ENCODE measurements around the gene COL28A1. TPM values are rescaled to one million over a fixed set of nuclear protein-coding genes. Genes with fewer than 3 reads are reported as not detected.

The COL28A1 gene
- total RNA-seq, 1 donor from 2014 or later: 0.60 TPM

DNA sequence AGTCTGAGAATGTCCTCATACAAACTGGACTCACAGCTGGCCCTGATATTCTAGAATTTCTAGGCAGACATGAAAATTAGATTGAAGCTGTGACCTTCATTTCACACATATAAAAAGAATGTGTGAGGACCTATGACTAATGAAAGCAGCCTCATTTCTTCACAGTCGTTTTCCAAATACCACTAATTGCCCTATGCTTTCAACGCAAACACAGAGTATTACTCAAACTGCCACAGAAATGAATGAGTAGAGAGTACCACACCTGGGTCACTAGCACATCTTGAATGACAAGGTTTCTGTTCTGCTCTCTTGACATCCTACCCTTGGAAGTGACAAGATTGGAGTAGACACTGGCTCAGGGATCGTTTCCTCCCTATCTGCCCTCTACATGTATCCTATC is 211.0 kb downstream of the COL28A1 start:
- peaks cover 33% of the 10 kb centered on the region for H3K4me1 Mint-ChIP-seq
- H3K9me3 ChIP-seq (ENCODE audit: low read depth): no peaks in the 10 kb centered on the region
- H3K4me2 ChIP-seq: no peak overlapping the region
- H3K27me3 Mint-ChIP-seq (ENCODE audit: insufficient read depth, low read depth): peaks cover 3% of the 10 kb centered on the region
- H2AFZ ChIP-seq (replicated peaks): no peak overlapping the region
- H3K9ac ChIP-seq: no peak overlapping the region
- no peaks in the 10 kb centered on the region for H3K79me2 ChIP-seq (ENCODE audit: low read depth)
- no peaks in the 10 kb centered on the region for H3K27me3 ChIP-seq
- no peak overlapping the region for H3K27ac Mint-ChIP-seq
- peaks cover 3% of the 10 kb centered on the region for H3K4me1 ChIP-seq
- H3K36me3 ChIP-seq: no peaks in the 10 kb centered on the region
- H3K4me3 Mint-ChIP-seq: no peak overlapping the region
- H4K20me1 ChIP-seq (ENCODE audit: low read depth): no peaks in the 10 kb centered on the region
- no peak for DNase-seq (ENCODE audit: low spot score)
- H3K9me3 Mint-ChIP-seq: no peaks in the 10 kb centered on the region
- TF ChIP-seq EZH2 (IDR thresholded peaks at IDR 0.05): no peak
- TF ChIP-seq, protein P1, sequence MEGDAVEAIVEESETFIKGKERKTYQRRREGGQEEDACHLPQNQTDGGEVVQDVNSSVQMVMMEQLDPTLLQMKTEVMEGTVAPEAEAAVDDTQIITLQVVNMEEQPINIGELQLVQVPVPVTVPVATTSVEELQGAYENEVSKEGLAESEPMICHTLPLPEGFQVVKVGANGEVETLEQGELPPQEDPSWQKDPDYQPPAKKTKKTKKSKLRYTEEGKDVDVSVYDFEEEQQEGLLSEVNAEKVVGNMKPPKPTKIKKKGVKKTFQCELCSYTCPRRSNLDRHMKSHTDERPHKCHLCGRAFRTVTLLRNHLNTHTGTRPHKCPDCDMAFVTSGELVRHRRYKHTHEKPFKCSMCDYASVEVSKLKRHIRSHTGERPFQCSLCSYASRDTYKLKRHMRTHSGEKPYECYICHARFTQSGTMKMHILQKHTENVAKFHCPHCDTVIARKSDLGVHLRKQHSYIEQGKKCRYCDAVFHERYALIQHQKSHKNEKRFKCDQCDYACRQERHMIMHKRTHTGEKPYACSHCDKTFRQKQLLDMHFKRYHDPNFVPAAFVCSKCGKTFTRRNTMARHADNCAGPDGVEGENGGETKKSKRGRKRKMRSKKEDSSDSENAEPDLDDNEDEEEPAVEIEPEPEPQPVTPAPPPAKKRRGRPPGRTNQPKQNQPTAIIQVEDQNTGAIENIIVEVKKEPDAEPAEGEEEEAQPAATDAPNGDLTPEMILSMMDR (IDR thresholded peaks at IDR 0.05): no peak
- no peak for TF ChIP-seq EZH2phosphoT487 (IDR thresholded peaks at IDR 0.05)
- no peak overlapping the region for H3K27ac ChIP-seq
- H3K36me3 Mint-ChIP-seq: no peaks in the 10 kb centered on the region
- no peak overlapping the region for H3K4me3 ChIP-seq
- no peaks in the 10 kb centered on the region for H3F3A ChIP-seq (ENCODE audit: low read depth)

- H4K20me1 ChIP-seq (ENCODE audit: low read depth): no peaks in the 10 kb centered on the region
- no peak overlapping the region for H3K9ac ChIP-seq
- H3K27me3 Mint-ChIP-seq (ENCODE audit: insufficient read depth, low read depth): peaks cover 3% of the 10 kb centered on the region
- peaks cover 29% of the 10 kb centered on the region for H3K4me1 Mint-ChIP-seq
- H3K4me1 ChIP-seq: no peaks in the 10 kb centered on the region
- no peaks in the 10 kb centered on the region for H3K36me3 ChIP-seq
- TF ChIP-seq, protein P1 (IDR thresholded peaks at IDR 0.05): no peak
- TF ChIP-seq EZH2phosphoT487 (IDR thresholded peaks at IDR 0.05): no peak
- TF ChIP-seq EZH2 (IDR thresholded peaks at IDR 0.05): no peak
- no peaks in the 10 kb centered on the region for H3K36me3 Mint-ChIP-seq
- no peaks in the 10 kb centered on the region for H3F3A ChIP-seq (ENCODE audit: low read depth)
- no peaks in the 10 kb centered on the region for H3K9me3 Mint-ChIP-seq
- H3K4me3 Mint-ChIP-seq: no peak overlapping the region
- DNase-seq (ENCODE audit: low spot score): no peak
- no peaks in the 10 kb centered on the region for H3K79me2 ChIP-seq (ENCODE audit: low read depth)
- H3K4me2 ChIP-seq: no peak overlapping the region
- no peak overlapping the region for H3K27ac Mint-ChIP-seq
- H3K27ac ChIP-seq: no peak overlapping the region
- no peak overlapping the region for H2AFZ ChIP-seq (replicated peaks)
- no peaks in the 10 kb centered on the region for H3K9me3 ChIP-seq (ENCODE audit: low read depth)
- H3K4me3 ChIP-seq: no peak overlapping the region
- H3K27me3 ChIP-seq: no peaks in the 10 kb centered on the region
Measured at GRCh38 chr7:7323921-7324320, 211.8 kb downstream of the COL28A1 start.

GRCh38 chr7:7323352-7323751 is 212.3 kb downstream of the COL28A1 start:
- Histone ChIP-seq H3K27ac (no peak overlapping the region), H3K36me3 (no peaks in the 10 kb centered on the region), H3K9me3 (ENCODE audit: low read depth) (no peaks in the 10 kb centered on the region), H3K27me3 (no peaks in the 10 kb centered on the region), H3K4me3 (no peak overlapping the region), H3K79me2 (ENCODE audit: low read depth) (no peaks in the 10 kb centered on the region), H2AFZ (replicated peaks) (no peak overlapping the region), H4K20me1 (ENCODE audit: low read depth) (no peaks in the 10 kb centered on the region), H3K4me2 (no peak overlapping the region), H3K4me1 (no peaks in the 10 kb centered on the region), H3F3A (ENCODE audit: low read depth) (no peaks in the 10 kb centered on the region), H3K9ac (no peak overlapping the region)
- Mint-ChIP-seq H3K4me3 (no peak overlapping the region), H3K27me3 (ENCODE audit: insufficient read depth, low read depth) (peaks cover 5% of the 10 kb centered on the region), H3K36me3 (no peaks in the 10 kb centered on the region), H3K4me1 (peaks cover 26% of the 10 kb centered on the region), H3K27ac (no peak overlapping the region), H3K9me3 (no peaks in the 10 kb centered on the region)
- TF ChIP-seq EZH2 (IDR thresholded peaks at IDR 0.05) (no peak), EZH2phosphoT487 (IDR thresholded peaks at IDR 0.05) (no peak)
- TF ChIP-seq, protein P1 (IDR thresholded peaks at IDR 0.05): no peak
- DNase-seq (ENCODE audit: low spot score): no peak

Data from neural progenitor cell (in vitro differentiated cells).